CD4-positive, alpha-beta T cell treated with Interleukin-6 at 100 ng/mL for 8 hours (primary cell): ENCODE data around the gene TUG1.

ENCODE experiments used
- DNase-seq: peaks from one replicate; pipeline ENCODE4 v3.0.0-alpha.2; 2020; ENCODE audit warnings: mixed read lengths, low spot score

Gene TUG1

DNA sequence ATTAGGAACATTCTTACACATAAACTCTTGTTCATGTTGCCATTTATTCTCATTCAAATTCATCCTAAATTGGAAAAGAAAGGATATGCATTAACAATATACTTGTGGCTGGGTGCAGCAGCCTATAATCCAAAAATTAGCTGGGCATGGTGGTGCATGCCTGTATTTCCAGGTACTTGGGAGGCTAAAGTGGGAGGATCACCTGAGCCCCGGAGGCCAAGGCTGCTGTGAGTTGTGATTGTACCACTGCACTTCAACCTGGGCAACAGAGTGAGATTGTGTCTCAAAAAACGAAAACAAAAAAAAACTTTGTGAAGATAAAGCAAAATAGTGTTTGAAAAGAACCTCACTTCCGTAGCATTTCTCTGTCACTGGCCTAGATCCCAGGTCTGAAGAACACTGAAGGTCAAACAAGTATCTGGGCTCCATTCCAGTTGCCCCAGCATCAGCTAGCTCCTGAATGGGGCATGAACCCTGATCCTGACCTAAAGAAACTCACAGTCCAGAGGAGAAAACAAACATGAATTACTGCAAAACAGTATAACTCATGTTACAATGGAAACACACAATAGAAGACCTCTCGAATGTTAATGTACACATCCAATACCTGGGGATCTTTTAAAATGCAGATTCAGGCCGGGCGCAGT is 32.2 kb downstream of the TUG1 start:
- no peak for DNase-seq

DNA sequence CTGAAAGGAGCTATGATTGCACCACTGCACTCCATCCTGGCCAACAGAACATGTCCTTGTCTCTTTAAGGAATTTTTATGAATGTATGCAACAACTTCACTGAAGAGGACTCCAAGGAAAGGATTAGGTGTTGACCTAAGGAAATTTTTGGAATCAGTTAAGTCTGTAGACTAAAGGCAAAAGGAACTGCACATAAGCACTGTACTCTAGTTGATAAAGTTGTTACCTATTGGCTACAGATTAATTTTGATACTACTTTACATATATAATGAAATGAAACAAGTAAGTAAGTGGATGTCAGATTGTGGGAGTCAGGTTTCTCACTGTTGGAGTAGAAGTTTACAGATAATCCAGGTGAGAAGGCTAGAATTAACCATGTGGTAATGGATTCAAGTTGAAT is 36.5 kb downstream of the TUG1 start:
- no peak for DNase-seq

DNA sequence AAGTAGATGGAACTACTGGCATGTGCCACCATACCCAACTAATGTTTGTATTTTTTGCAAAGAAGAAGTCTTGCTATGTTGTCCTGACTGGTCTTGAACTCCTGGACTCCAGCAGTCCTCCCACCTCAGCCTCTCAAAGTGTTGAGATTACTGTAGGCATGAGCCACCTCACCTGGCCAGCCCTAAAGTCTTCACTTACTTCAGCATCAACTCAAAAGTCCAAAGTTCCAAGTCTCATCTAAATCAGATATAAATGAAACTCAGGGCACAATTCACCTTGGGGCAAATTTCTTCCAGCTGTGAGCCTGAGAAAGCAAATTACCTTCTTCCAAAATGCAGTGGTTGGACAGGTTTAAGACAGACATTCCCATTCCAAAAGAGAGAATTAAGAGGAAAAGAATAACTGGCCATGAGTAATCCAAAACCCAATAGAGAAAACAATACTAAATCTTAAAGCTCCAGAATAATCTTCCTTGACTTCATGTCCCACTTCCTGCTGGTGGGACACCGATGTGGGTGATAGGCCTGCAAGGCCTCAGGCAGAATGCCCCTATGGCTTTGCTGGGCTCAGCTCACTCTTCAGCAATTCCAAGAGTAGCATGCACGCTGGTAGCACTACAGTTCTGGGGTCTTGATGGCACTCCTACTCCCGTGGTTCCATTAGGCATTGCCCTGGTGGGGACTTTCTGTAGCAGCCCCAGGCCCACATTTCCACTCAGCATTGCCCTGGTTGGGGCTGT is 50.3 kb downstream of the TUG1 start:
- no peak for DNase-seq

DNA sequence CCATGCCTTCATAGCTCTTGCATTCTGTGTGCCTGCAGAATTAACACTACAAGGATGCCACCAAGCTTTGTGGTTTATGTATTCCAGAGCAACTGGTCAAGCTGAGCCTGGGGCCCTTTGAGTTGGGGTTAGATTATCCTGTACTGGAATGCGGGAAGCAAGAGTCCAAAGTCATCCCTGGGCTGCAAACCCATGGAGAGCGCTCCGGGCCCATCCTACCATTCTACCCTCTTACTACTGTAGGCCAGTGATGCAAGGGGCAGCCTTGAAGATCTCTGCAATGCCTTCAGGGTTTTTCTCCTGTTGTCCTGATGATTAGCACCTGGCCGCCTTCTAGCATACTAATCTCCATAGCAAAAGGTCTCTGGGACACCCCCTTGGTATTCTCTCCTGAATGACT is 51.3 kb downstream of the TUG1 start:
- no peak for DNase-seq

- DNase-seq: no peak
Measured at GRCh38 chr22:31022516-31022915, 53.5 kb downstream of the TUG1 start.
